AG04449 (cell line): ENCODE measurements around the gene PDE9A.

Source experiments
- CTCF ChIA-PET: fragments of 350-600 bp; formaldehyde crosslinking; extraction: SDS; loops from one replicate; lab custom pipeline; 2021; ENCODE audit warnings: antibody characterized with exemption; lab: Yijun Ruan, JAX
- POLR2A ChIA-PET: fragments of 400-600, 350-600 bp; formaldehyde crosslinking; extraction: SDS; loops from one replicate; lab custom pipeline; 2020; ENCODE audit warnings: antibody characterized with exemption, inconsistent platforms; lab: Yijun Ruan, JAX
- DNase-seq: peaks from one replicate; pipeline ENCODE4 v3.0.0-alpha.2; 2010; ENCODE audit warnings: low read depth, low spot score
- H3K4me3 ChIP-seq: 2 replicates; pipeline ENCODE4 v1.5.1; 2011; ENCODE audit warnings: low read depth, mild to moderate bottlenecking, control low read depth, low read length
- TF ChIP-seq, protein P1 (sequence below): IDR thresholded peaks from one replicate; pipeline ENCODE4 v1.5.1; 2011; ENCODE audit warnings: mild to moderate bottlenecking, moderate library complexity, low read length, control low read depth, inconsistent platforms; ENCODE audit not compliant: insufficient read depth; ENCODE audit errors: missing control alignments

PDE9A gene

GRCh38 chr21:42725416-42725930, 72.1 kb downstream of the PDE9A start:
- H3K4me3 ChIP-seq = no peak overlapping the region
- ChIA-PET CTCF (no interaction called here), POLR2A (no interaction called here)
- DNase-seq = no peak
- TF ChIP-seq, protein P1, sequence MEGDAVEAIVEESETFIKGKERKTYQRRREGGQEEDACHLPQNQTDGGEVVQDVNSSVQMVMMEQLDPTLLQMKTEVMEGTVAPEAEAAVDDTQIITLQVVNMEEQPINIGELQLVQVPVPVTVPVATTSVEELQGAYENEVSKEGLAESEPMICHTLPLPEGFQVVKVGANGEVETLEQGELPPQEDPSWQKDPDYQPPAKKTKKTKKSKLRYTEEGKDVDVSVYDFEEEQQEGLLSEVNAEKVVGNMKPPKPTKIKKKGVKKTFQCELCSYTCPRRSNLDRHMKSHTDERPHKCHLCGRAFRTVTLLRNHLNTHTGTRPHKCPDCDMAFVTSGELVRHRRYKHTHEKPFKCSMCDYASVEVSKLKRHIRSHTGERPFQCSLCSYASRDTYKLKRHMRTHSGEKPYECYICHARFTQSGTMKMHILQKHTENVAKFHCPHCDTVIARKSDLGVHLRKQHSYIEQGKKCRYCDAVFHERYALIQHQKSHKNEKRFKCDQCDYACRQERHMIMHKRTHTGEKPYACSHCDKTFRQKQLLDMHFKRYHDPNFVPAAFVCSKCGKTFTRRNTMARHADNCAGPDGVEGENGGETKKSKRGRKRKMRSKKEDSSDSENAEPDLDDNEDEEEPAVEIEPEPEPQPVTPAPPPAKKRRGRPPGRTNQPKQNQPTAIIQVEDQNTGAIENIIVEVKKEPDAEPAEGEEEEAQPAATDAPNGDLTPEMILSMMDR = no peak

GRCh38 chr21:42731264-42732032, 78.0 kb downstream of the PDE9A start:
- TF ChIP-seq, protein P1 = no peak
- H3K4me3 ChIP-seq = no peak overlapping the region
- DNase-seq = no peak
- ChIA-PET POLR2A (no interaction called here), CTCF (no interaction called here)

- TF ChIP-seq, protein P1 = no peak
- POLR2A ChIA-PET = no interaction called here
Observed at GRCh38 chr21:42732033-42732410, 78.6 kb downstream of the PDE9A start.

DNA sequence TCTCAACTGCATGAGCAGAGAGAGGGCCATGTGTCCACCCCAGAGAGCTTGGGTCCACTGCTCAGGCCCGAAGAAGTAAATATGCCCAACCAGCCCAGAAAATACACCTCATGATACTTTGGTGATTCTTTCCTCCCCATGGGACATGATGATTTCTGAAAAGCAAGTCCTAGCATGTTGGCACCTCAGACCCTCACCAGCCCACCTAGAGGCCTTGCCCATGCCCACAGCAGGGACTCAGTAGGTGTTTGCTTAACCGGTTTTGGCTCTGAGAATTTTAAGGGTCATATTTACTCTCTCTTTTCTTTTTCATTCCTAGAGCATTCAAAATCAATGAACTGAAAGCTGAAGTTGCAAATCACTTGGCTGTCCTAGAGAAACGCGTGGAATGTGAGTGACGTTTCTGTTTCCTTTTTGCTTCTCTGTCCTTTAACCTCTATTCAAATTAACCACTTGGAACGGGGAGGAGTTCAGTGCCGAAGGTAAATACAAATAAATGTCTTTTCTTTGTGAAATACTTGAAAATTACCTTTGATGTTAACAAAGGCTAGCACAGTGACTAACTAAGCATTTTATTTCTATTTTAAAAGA, 79.7 kb downstream of the PDE9A start:
- no peak for DNase-seq
- no peak overlapping the region for H3K4me3 ChIP-seq
- ChIA-PET CTCF (no interaction called here), POLR2A (no interaction called here)
- TF ChIP-seq, protein P1 = no peak

More at GRCh38 chr21:42732033-42732410, 78.6 kb downstream of the PDE9A start:
- no peak overlapping the region for H3K4me3 ChIP-seq
- no peak for DNase-seq
- CTCF ChIA-PET = no interaction called here

DNA sequence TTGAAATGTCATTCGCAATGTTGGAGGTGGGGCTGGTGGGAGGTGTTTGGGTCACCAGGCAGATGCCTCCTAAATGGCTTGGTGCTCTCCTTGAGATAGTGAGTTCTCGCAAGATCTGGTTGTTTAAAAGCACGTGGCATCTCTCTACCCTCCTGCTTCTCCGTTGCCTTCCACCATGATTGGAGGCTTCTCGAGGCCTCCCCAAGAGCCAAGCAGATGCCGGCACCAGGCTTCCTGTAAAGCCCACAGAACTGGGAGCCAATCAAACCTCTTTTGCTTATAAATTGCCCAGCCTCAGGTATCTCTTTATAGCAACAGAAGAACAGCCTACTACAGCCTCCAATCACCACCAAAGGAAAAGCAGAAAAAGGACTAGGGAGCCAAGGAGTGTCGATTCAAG, 80.5 kb downstream of the PDE9A start:
- ChIA-PET POLR2A (no interaction called here), CTCF (no interaction called here)

More for the DNA sequence above, 80.5 kb downstream of the PDE9A start:
- H3K4me3 ChIP-seq = no peak overlapping the region
- TF ChIP-seq, protein P1 = no peak
- no peak for DNase-seq
